Neural cell (in vitro differentiated cells): ENCODE data around the gene INF2. TPM values are rescaled to one million over a fixed set of nuclear protein-coding genes. Genes with fewer than 3 reads are reported as not detected.
A peak's percentile ranks its signal among the peaks of the same experiment; 100 is the strongest.

Experiments used
- H2AFZ ChIP-seq: fragments of 200-600, 300-800 bp; sonication (generic), shearing (Covaris generic); 2 replicates; pipeline ENCODE4 v1.6.0; 2014; ENCODE audit warnings: low read depth, mild to moderate bottlenecking, antibody characterized with exemption, low read length, moderate library complexity
- H3F3A ChIP-seq: fragments of 200-600 bp; shearing (Covaris generic); 2 replicates; pipeline ENCODE4 v1.6.1; 2016; ENCODE audit warnings: mild to moderate bottlenecking, moderate library complexity, mixed read lengths, antibody characterized with exemption, low read length; ENCODE audit not compliant: insufficient read depth, poor library complexity, severe bottlenecking
- H3K27ac ChIP-seq: fragments of 200-600, 300-800 bp; sonication (generic), shearing (Covaris generic); 2 replicates; pipeline ENCODE4 v1.5.1; 2014; ENCODE audit warnings: mild to moderate bottlenecking, low read length, moderate library complexity
- H3K27me3 ChIP-seq: fragments of 300-800, 200-600 bp; sonication (generic), shearing (Covaris generic); 2 replicates; pipeline ENCODE4 v1.6.0; 2014; ENCODE audit warnings: mild to moderate bottlenecking, low read depth, low read length, moderate library complexity; ENCODE audit not compliant: insufficient read depth
- H3K36me3 ChIP-seq: fragments of 300-800, 200-600 bp; sonication (generic), shearing (Covaris generic); 2 replicates; pipeline ENCODE4 v1.5.1; 2014; ENCODE audit warnings: mild to moderate bottlenecking, antibody characterized with exemption, low read length, moderate library complexity; ENCODE audit not compliant: insufficient read depth
- H3K4me2 ChIP-seq: fragments of 300-800, 200-600 bp; sonication (generic), shearing (Covaris generic); 2 replicates; pipeline ENCODE4 v1.6.0; 2014; ENCODE audit warnings: mild to moderate bottlenecking, low read length
- H3K4me3 ChIP-seq: fragments of 300-800, 200-600 bp; sonication (generic), shearing (Covaris generic); 2 replicates; pipeline ENCODE4 v1.5.1; 2014; ENCODE audit warnings: mild to moderate bottlenecking, low read length, moderate library complexity
- H3K79me2 ChIP-seq: fragments of 200-600 bp; shearing (Covaris generic); replicated peaks from 2 replicates; pipeline ENCODE4 v1.6.0; 2014; ENCODE audit warnings: mild to moderate bottlenecking, low read length, moderate library complexity; ENCODE audit not compliant: insufficient read depth
- H3K9ac ChIP-seq: fragments of 300-800, 200-600 bp; sonication (generic), shearing (Covaris generic); 2 replicates; pipeline ENCODE4 v1.6.1; 2016; ENCODE audit warnings: mild to moderate bottlenecking, low read length, mixed read lengths
- H3K9me2 ChIP-seq: fragments of 200-600 bp; shearing (Covaris generic); 2 replicates; pipeline ENCODE4 v1.6.1; 2016; ENCODE audit warnings: mild to moderate bottlenecking, low read length, mixed read lengths; ENCODE audit not compliant: insufficient read depth
- H3K9me3 ChIP-seq: fragments of 200-600, 300-800 bp; sonication (generic), shearing (Covaris generic); 2 replicates; pipeline ENCODE4 v1.6.1; 2016; ENCODE audit warnings: mild to moderate bottlenecking, mixed run types, low read length, moderate library complexity, mixed read lengths
- H4K20me1 ChIP-seq: fragments of 200-600 bp; shearing (Covaris generic); 2 replicates; pipeline ENCODE4 v1.6.1; 2016; ENCODE audit warnings: mild to moderate bottlenecking, mixed run types; ENCODE audit not compliant: insufficient read depth
- CTCF ChIP-seq: fragments of 450-650 bp; IDR thresholded peaks from 2 replicates; pipeline ENCODE4 v1.5.1; 2014; ENCODE audit warnings: antibody characterized with exemption, mild to moderate bottlenecking, moderate library complexity; ENCODE audit not compliant: poor library complexity, severe bottlenecking
- EP300 ChIP-seq: fragments of 450-650 bp; conservative IDR thresholded peaks from 2 replicates; pipeline ENCODE4 v1.6.1; 2014; ENCODE audit warnings: antibody characterized with exemption, mild to moderate bottlenecking, moderate library complexity; ENCODE audit not compliant: poor library complexity, severe bottlenecking
- EZH2 ChIP-seq: fragments of 200-600, 300-800 bp; shearing (Covaris generic), sonication (generic); IDR thresholded peaks from 2 replicates; pipeline ENCODE4 v1.6.1; 2014; ENCODE audit warnings: antibody characterized with exemption, low read length, borderline replicate concordance, mild to moderate bottlenecking; ENCODE audit not compliant: insufficient read depth, poor library complexity, severe bottlenecking
- MXI1 ChIP-seq: fragments of 450-650 bp; conservative IDR thresholded peaks from 2 replicates; pipeline ENCODE4 v1.6.1; 2014; ENCODE audit warnings: antibody characterized with exemption, mild to moderate bottlenecking; ENCODE audit not compliant: poor library complexity, severe bottlenecking
- POLR2AphosphoS5 ChIP-seq: IDR thresholded peaks from 2 replicates; pipeline ENCODE4 v1.6.1; 2012
- RAD21 ChIP-seq: fragments of 450-650 bp; conservative IDR thresholded peaks from 2 replicates; pipeline ENCODE4 v1.6.1; 2014; ENCODE audit warnings: antibody characterized with exemption, mild to moderate bottlenecking, moderate library complexity
- REST ChIP-seq: IDR thresholded peaks from 2 replicates; pipeline ENCODE4 v1.6.1; 2012; ENCODE audit warnings: borderline replicate concordance
- SMC3 ChIP-seq: fragments of 450-650 bp; conservative IDR thresholded peaks from 2 replicates; pipeline ENCODE4 v1.6.1; 2014; ENCODE audit warnings: antibody characterized with exemption, mild to moderate bottlenecking, moderate library complexity; ENCODE audit not compliant: poor library complexity
- TAF1 ChIP-seq: IDR thresholded peaks from 2 replicates; pipeline ENCODE4 v1.6.1; 2012; ENCODE audit warnings: low read depth
- polyA plus RNA-seq: library from polyadenylated mRNA; depleted of rRNA; stranded (reverse); fragments of >200 nt; gene quantifications from 2 replicates; pipeline ENCODE4 v1.2.3, GENCODE V29; 2014

INF2 gene
- polyA plus RNA-seq, 1 donor from 2014 or later: 0.02 TPM

- no peak overlapping the region for H3K27ac ChIP-seq
- no peak overlapping the region for H3K9ac ChIP-seq
- H3K4me3 ChIP-seq: no peak overlapping the region
These were observed 7.7 kb upstream of the INF2 start for GRCh38 chr14:104681689-104682074.

GRCh38 chr14:104682107-104682593 lies 7.3 kb upstream of the INF2 start:
- Histone ChIP-seq H3K27ac (no peak overlapping the region), H3K36me3 (no peaks in the 10 kb centered on the region), H3K4me2 (no peak overlapping the region), H3K4me3 (no peak overlapping the region), H3K27me3 (no peaks in the 10 kb centered on the region), H3F3A (no peaks in the 10 kb centered on the region), H2AFZ (no peak overlapping the region), H3K9ac (no peak overlapping the region), H3K9me2 (no peaks in the 10 kb centered on the region), H3K79me2 (no peaks in the 10 kb centered on the region), H3K9me3 (no peaks in the 10 kb centered on the region), H4K20me1 (no peaks in the 10 kb centered on the region)
- TF ChIP-seq EZH2: no peak
- no peak for TF ChIP-seq TAF1
- TF ChIP-seq CTCF: no peak
- TF ChIP-seq SMC3: no peak
- no peak for TF ChIP-seq REST
- no peak for TF ChIP-seq RAD21
- no peak for TF ChIP-seq POLR2AphosphoS5
- TF ChIP-seq EP300: no peak
- TF ChIP-seq MXI1: no peak

More at GRCh38 chr14:104681689-104682074, 7.7 kb upstream of the INF2 start:
- H3K27me3 ChIP-seq: no peaks in the 10 kb centered on the region
- no peak overlapping the region for H2AFZ ChIP-seq
- H3K9me3 ChIP-seq: no peaks in the 10 kb centered on the region
- no peak overlapping the region for H3K4me2 ChIP-seq
- TF ChIP-seq CTCF (peak; percentile 7), SMC3 (no peak)
- H3K36me3 ChIP-seq: no peaks in the 10 kb centered on the region
- H4K20me1 ChIP-seq: no peaks in the 10 kb centered on the region
- H3K79me2 ChIP-seq: no peaks in the 10 kb centered on the region
- H3F3A ChIP-seq: no peaks in the 10 kb centered on the region
- no peaks in the 10 kb centered on the region for H3K9me2 ChIP-seq
